ENCODE results near the gene EXOC3. TPM values are rescaled to one million over a fixed set of nuclear protein-coding genes. Genes with fewer than 3 reads are reported as not detected.
"Not testable (repeated sequence)": the region's sequence is repeated elsewhere in the genome, so short reads cannot be mapped to it uniquely, and the experiment has no call there.

Gene EXOC3
- total and polyA plus RNA-seq, 12 donors, result 29.0 to 44.7 (median 40.0) TPM

GRCh38 chr5:395156-395920 lies 47.6 kb upstream of the EXOC3 start:
- H3K4me1 ChIP-seq, result peaks cover 0 to 13% (median 11%) of the 10 kb centered on the region in 9 donors
- no peak overlapping the region for H3K4me3 ChIP-seq
- ATAC-seq (no peak), DNase-seq (no peak)
- WGBS, 2 donors, result 73 to 77% methylated on average over 21 of the region's 21 CpGs
- TF ChIP-seq CTCF (IDR thresholded peaks at IDR 0.05), result no peak
- no peaks in the 10 kb centered on the region for H3K36me3 ChIP-seq
- H3K27me3 ChIP-seq, result peaks cover 0 to 18% (median 0%) of the 10 kb centered on the region in 7 donors
- intact Hi-C loops (cut with DNase I), result no loop called here
- no peak overlapping the region for H3K27ac ChIP-seq
- no peaks in the 10 kb centered on the region for H3K9me3 ChIP-seq

- H3K36me3 ChIP-seq, result no peaks in the 10 kb centered on the region
- 91 to 97% methylated on average over 17 of the region's 17 CpGs for WGBS, 2 donors
- peaks cover 0 to 25% (median 2%) of the 10 kb centered on the region in 7 donors for H3K27me3 ChIP-seq
- H3K9me3 ChIP-seq, result no peaks in the 10 kb centered on the region
- no peak for TF ChIP-seq CTCF (IDR thresholded peaks at IDR 0.05)
- H3K27ac ChIP-seq, result no peak overlapping the region
- H3K4me3 ChIP-seq, result no peak overlapping the region
- DNase-seq (no peak), ATAC-seq (no peak)
- H3K4me1 ChIP-seq, result peaks cover 0 to 18% (median 14%) of the 10 kb centered on the region in 9 donors
- intact Hi-C loops (cut with DNase I), result no loop called here
These were observed 47.0 kb upstream of the EXOC3 start for GRCh38 chr5:395921-396530.

GRCh38 chr5:396531-396961 lies 46.4 kb upstream of the EXOC3 start:
- intact Hi-C loops (cut with DNase I), result no loop called here
- no peak for TF ChIP-seq CTCF (IDR thresholded peaks at IDR 0.05)
- DNase-seq (no peak), ATAC-seq (no peak)
- Histone ChIP-seq H3K27me3 (peaks cover 0 to 30% (median 5%) of the 10 kb centered on the region in 7 donors), H3K4me3 (no peak overlapping the region), H3K36me3 (no peaks in the 10 kb centered on the region), H3K9me3 (no peaks in the 10 kb centered on the region), H3K27ac (no peak overlapping the region), H3K4me1 (peaks cover 0 to 18% (median 14%) of the 10 kb centered on the region in 9 donors)
- WGBS, 2 donors, result 89 to 95% methylated on average over 13 of the region's 13 CpGs

GRCh38 chr5:398141-398474 lies 44.9 kb upstream of the EXOC3 start:
- H3K9me3 ChIP-seq; H3K27ac ChIP-seq; ATAC-seq; intact Hi-C loops (cut with DNase I); DNase-seq; H3K36me3 ChIP-seq; H3K4me3 ChIP-seq: not testable (repeated sequence)
- Histone ChIP-seq H3K4me1 (peaks cover 0 to 18% (median 14%) of the 10 kb centered on the region in 9 donors), H3K27me3 (peaks cover 0 to 30% (median 6%) of the 10 kb centered on the region in 7 donors)
- whole genome bisulfite sequencing, 2 donors, result 89 to 98% methylated on average over 15 of the region's 15 CpGs

Measured in heart right ventricle (tissue), 16 donors.